Measurements from ENCODE around the gene MTMR12. TPM values are rescaled to one million over a fixed set of nuclear protein-coding genes. Genes with fewer than 3 reads are reported as not detected.

MTMR12 gene
- total and polyA plus RNA-seq, 2 of the 8 experiments (the other 6 are each of a cell fraction or from before 2014, with no cell fraction given), result 19.1 to 59.3 TPM

DNA sequence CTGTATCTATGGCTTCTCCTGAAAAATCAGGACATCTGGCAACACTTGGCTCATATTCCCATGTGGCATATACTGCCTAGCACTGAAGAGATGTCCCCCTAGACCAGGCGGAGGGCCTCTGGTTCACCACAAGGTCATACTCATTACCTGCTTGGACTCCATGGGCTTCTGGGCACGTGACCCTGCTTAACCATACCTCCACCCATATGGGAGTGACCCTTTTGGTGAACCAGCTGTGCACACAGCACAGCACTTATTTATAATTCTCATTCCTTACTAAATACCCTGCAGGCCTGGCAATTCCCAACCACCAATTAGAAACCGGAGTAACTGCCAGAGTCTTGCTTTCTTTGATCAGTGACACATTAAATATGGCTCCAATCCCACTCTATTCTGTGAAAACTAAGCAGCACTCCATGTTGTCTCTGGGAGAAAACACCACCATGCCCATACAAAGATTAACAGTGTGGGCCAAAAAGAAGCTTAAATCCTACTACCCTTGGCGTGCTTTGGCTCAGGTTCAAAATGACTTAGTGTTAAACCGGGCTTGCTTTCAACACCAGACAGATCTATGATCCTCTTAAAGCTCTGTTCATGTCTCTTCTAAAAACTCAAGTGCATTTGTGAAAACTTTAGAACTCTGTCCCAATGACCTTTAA is 57.7 kb downstream of the MTMR12 start:
- H4K5ac ChIP-seq (ENCODE audit: insufficient read length, low read depth, low read length), result no peak overlapping the region
- TF ChIP-seq EP300 (IDR thresholded peaks at IDR 0.05; ENCODE audit: borderline replicate concordance in 1 of 2, low read depth in 2 of 2, low read length in 2 of 2) (no peak), TBP (IDR thresholded peaks at IDR 0.05; ENCODE audit: low read depth, low read length) (no peak), SUZ12 (IDR thresholded peaks at IDR 0.05; ENCODE audit: low read length) (no peak), KDM4A (IDR thresholded peaks at IDR 0.05; ENCODE audit: low read depth, low read length, severe bottlenecking) (no peak), RXRA (IDR thresholded peaks at IDR 0.05; ENCODE audit: insufficient read depth, low read depth, low read length) (no peak), CTBP2 (IDR thresholded peaks at IDR 0.05; ENCODE audit: borderline replicate concordance, insufficient read depth, insufficient read length, low read length) (no peak), SIX5 (IDR thresholded peaks at IDR 0.05; ENCODE audit: low read depth, low read length) (no peak), EGR1 (IDR thresholded peaks at IDR 0.05; ENCODE audit: borderline replicate concordance, low read depth, low read length) (no peak)
- TF ChIP-seq, protein P1, sequence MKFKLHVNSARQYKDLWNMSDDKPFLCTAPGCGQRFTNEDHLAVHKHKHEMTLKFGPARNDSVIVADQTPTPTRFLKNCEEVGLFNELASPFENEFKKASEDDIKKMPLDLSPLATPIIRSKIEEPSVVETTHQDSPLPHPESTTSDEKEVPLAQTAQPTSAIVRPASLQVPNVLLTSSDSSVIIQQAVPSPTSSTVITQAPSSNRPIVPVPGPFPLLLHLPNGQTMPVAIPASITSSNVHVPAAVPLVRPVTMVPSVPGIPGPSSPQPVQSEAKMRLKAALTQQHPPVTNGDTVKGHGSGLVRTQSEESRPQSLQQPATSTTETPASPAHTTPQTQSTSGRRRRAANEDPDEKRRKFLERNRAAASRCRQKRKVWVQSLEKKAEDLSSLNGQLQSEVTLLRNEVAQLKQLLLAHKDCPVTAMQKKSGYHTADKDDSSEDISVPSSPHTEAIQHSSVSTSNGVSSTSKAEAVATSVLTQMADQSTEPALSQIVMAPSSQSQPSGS (IDR thresholded peaks at IDR 0.05; ENCODE audit: low read length), result no peak
- H3K23ac ChIP-seq (ENCODE audit: insufficient read length), result no peak overlapping the region
- no peak overlapping the region for H3K4me2 ChIP-seq (ENCODE audit: insufficient read depth in 1 of 2, low read depth in 2 of 2, low read length in 2 of 2)
- no peak overlapping the region for H3K4ac ChIP-seq (replicated peaks; ENCODE audit: insufficient read length, low read depth, low read length)
- no peak overlapping the region for H2BK5ac ChIP-seq (ENCODE audit: low read depth, low read length)
- FAIRE-seq, result no peak
- H3K4me1 ChIP-seq (replicated peaks in 1 of 4; ENCODE audit: control insufficient read depth in 3 of 4, insufficient read depth in 4 of 4, low read length in 3 of 4), result no peaks in the 10 kb centered on the region
- no peaks in the 10 kb centered on the region for H3K23me2 ChIP-seq (ENCODE audit: low read depth, low read length)
- no peak overlapping the region for H2BK15ac ChIP-seq (ENCODE audit: low read length)
- H2AK5ac ChIP-seq (ENCODE audit: low read depth, low read length), result no peak overlapping the region
- no peaks in the 10 kb centered on the region for H3K9me3 ChIP-seq (ENCODE audit: insufficient read depth in 2 of 2, low read depth in 1 of 2, low read length in 1 of 2)
- H3K79me1 ChIP-seq (ENCODE audit: low read depth, low read length), result peaks cover 2% of the 10 kb centered on the region; the same call in 1 of the 2 replicates
- no peak overlapping the region for H2BK12ac ChIP-seq (ENCODE audit: low read depth, low read length)
- CTCF ChIA-PET (ENCODE audit: partially characterized antibody), result interaction anchor here (0.9 to 1.2 kb wide), 2 partner anchors 10 to 50 kb away, joined by 3 read pairs; no protein-coding TSS in a partner anchor
- no peak overlapping the region for H3K27ac ChIP-seq (ENCODE audit: low read depth, low read length)
- no peak overlapping the region for H2BK120ac ChIP-seq (replicated peaks; ENCODE audit: low read depth, low read length)
- H3K56ac ChIP-seq (replicated peaks; ENCODE audit: insufficient read length, low read depth, low read length), result no peak overlapping the region
- DNase-seq (ENCODE audit: low read depth in 1 of 2, low spot score in 2 of 2), result no peak
- no peak overlapping the region for H2BK20ac ChIP-seq (ENCODE audit: low read length)
- WGBS, 2 experiments (ENCODE audit: extremely low coverage in 1 of 2, insufficient coverage in 1 of 2, insufficient read length in 1 of 2, insufficient replicate concordance in 2 of 2, low coverage in 1 of 2, low lambda C conversion rate in 2 of 2, missing lambda C conversion rate in 1 of 2), result 93% methylated on average over 5 of the region's 5 CpGs; no CpG with 5 or more reads in 1 of the 2 experiments
- no peak overlapping the region for H3K4me3 ChIP-seq (ENCODE audit: extremely low read depth in 1 of 4, insufficient read depth in 2 of 4, low read depth in 3 of 4, low read length in 4 of 4)
- H4K20me1 ChIP-seq (replicated peaks in 1 of 2; ENCODE audit: control insufficient read depth in 1 of 2, insufficient read depth in 2 of 2, low read length in 2 of 2), result peaks cover 0 to under 1% of the 10 kb centered on the region in 2 experiments
- POLR2A ChIA-PET (ENCODE audit: partially characterized antibody), result no interaction called here
- H3K9ac ChIP-seq (replicated peaks in 1 of 4; ENCODE audit: extremely low read depth in 1 of 4, low read depth in 3 of 4, low read length in 3 of 4), result peak overlapping the region in 1 of 4 experiments; percentile 8; a peak in 1 of 7 replicates
- H4K8ac ChIP-seq (ENCODE audit: extremely low read depth, insufficient read depth, low read length), result no peak overlapping the region
- H3K36me3 ChIP-seq (ENCODE audit: control insufficient read depth in 2 of 4, insufficient read depth in 4 of 4, low read length in 3 of 4), result peaks cover 13 to 75% (median 45%) of the 10 kb centered on the region in 4 experiments; a peak in 7 of 8 replicates
- no peaks in the 10 kb centered on the region for H3K79me2 ChIP-seq (ENCODE audit: control insufficient read depth in 1 of 2, insufficient read depth in 2 of 2, low read length in 2 of 2)
- no peak overlapping the region for H3K18ac ChIP-seq (ENCODE audit: extremely low read depth, low read length)
- no peaks in the 10 kb centered on the region for H3K27me3 ChIP-seq (replicated peaks in 1 of 4; ENCODE audit: control insufficient read depth in 3 of 4, extremely low read depth in 1 of 4, insufficient read depth in 3 of 4, low read length in 3 of 4)
- H2AFZ ChIP-seq (ENCODE audit: low read length), result no peak overlapping the region
- H4K91ac ChIP-seq (replicated peaks; ENCODE audit: insufficient read length, low read length), result no peak overlapping the region
- H3K14ac ChIP-seq (ENCODE audit: insufficient read length), result no peak overlapping the region

All from H1 (cell line).